GM12892 (cell line): ENCODE data around the gene ARMC2.

ENCODE experiments used
- POLR2A ChIP-seq: IDR thresholded peaks from 2 replicates; pipeline ENCODE4 v1.6.1; 2011; ENCODE audit warnings: low read depth, low read length, control low read depth
- POLR2AphosphoS5 ChIP-seq: IDR thresholded peaks from 2 replicates; pipeline ENCODE4 v1.6.1; 2011; ENCODE audit warnings: low read depth, low read length, control low read depth

- no peak for TF ChIP-seq POLR2A
- TF ChIP-seq POLR2AphosphoS5, result no peak
Measured at GRCh38 chr6:108988296-108988695, 140.1 kb downstream of the ARMC2 start.
